Body of pancreas (tissue), 4 donors: Measurements from ENCODE around the gene SELE. TPM values are rescaled to one million over a fixed set of nuclear protein-coding genes. Genes with fewer than 3 reads are reported as not detected.
"Not testable (repeated sequence)": the region's sequence is repeated elsewhere in the genome, so short reads cannot be mapped to it uniquely, and the experiment has no call there.

ENCODE experiments used
- ATAC-seq: fragments of 150-250 bp; one replicate; pipeline ENCODE4 v1.9.1; 2016
- DNase-seq, 4 donors: peaks; one replicate each; pipeline ENCODE4 v3.0.0-alpha.2; 2019
- H3K27ac ChIP-seq, 4 donors: fragments of 200-600 bp; sonication (generic); 1 replicate in 3 of 4; 2 replicates in 1 of 4; pipeline versions ENCODE4 v1.5.1 to v1.6.1; 2016 to 2019; ENCODE audit warnings: mild to moderate bottlenecking in 1 of 4, mixed read lengths in 1 of 4, moderate library complexity in 1 of 4
- H3K27me3 ChIP-seq, 2 donors: fragments of 200-600 bp; sonication (generic); one replicate each; pipeline ENCODE4 v1.6.0; 2016; ENCODE audit warnings: mild to moderate bottlenecking in 1 of 2
- H3K36me3 ChIP-seq, 2 donors: fragments of 200-600 bp; sonication (generic); replicated peaks in 1 of 2; 2 replicates each; pipeline ENCODE4 v1.5.1; 2016; ENCODE audit warnings: low read depth in 2 of 2; ENCODE audit not compliant: insufficient read depth in 1 of 2
- H3K4me1 ChIP-seq: fragments of 200-600 bp; sonication (generic); one replicate; pipeline ENCODE4 v1.6.0; 2016
- H3K4me3 ChIP-seq, 2 donors: fragments of 200-600 bp; sonication (generic); 1 replicate in 1 of 2; 2 replicates in 1 of 2; pipeline ENCODE4 v1.5.1; 2016 to 2019
- H3K9me3 ChIP-seq, 3 donors: fragments of 200-600 bp; sonication (generic); 1 replicate in 2 of 3; 2 replicates in 1 of 3; pipeline ENCODE4 v1.5.1; 2016
- CTCF ChIP-seq, 7 experiments: fragments of 450-650 bp in 4 of 7; fragments of 200-600 bp in 3 of 7; sonication (generic) in 3 of 7; IDR thresholded peaks; one replicate each; pipeline ENCODE4 v1.5.1; 2016 to 2019; ENCODE audit warnings: antibody characterized with exemption in 7 of 7
- POLR2A ChIP-seq, 3 donors: fragments of 450-650 bp; IDR thresholded peaks; one replicate each; pipeline ENCODE4 v1.6.1; 2016; ENCODE audit warnings: antibody characterized with exemption in 3 of 3, mild to moderate bottlenecking in 2 of 3
- WGBS, 2 donors: methylation state at CpG; one replicate each; pipeline ENCODE4 v1.1.5; 2017; 5-methylcytosine and 5-hydroxymethylcytosine counted together
- intact Hi-C: fragments of 100-400 bp; cut with DNase I; formaldehyde crosslinking; loops from one replicate; pipeline ENCODE4 v1.15.1; 2023
- total RNA-seq, 2 donors: library from RNA; depleted of rRNA; stranded (reverse); fragments of >200 nt; gene quantifications; one replicate each; pipeline ENCODE4 v1.1.0, GENCODE V29; 2016

SELE gene
- total RNA-seq, 2 donors from 2014 or later = 1.3 TPM; not detected in 1

DNA sequence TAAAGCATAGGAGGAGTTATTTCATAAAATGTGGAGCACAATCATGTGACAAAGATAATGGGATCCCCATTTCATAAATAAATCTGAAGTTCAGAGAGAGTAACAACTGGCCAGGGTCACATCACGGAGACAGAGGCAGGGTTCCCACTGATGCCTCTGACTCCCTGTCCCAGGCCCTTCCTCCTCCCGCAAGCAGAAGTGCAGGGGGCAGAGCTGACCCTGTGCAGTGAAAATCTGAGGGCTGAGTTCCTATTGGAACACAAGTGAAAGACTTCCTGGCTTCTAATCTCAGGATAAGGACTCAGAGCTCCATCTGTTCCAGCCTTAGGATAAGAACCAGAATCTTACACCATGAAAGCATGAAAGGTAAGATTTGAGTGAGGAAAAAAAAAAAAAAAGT, 44.5 kb downstream of the SELE start:
- intact Hi-C loops = no loop called here
- no peak overlapping the region for H3K4me3 ChIP-seq
- H3K9me3 ChIP-seq = no peaks in the 10 kb centered on the region
- H3K4me1 ChIP-seq = no peaks in the 10 kb centered on the region
- 73 to 79% methylated on average over 2 of the region's 2 CpGs for whole genome bisulfite sequencing, 2 donors
- no peak for ATAC-seq
- no peaks in the 10 kb centered on the region for H3K36me3 ChIP-seq
- no peak overlapping the region for H3K27ac ChIP-seq
- no peaks in the 10 kb centered on the region for H3K27me3 ChIP-seq
- no peak for DNase-seq
- TF ChIP-seq CTCF (IDR thresholded peaks at IDR 0.05) (no peak), POLR2A (IDR thresholded peaks at IDR 0.05) (no peak)

DNA sequence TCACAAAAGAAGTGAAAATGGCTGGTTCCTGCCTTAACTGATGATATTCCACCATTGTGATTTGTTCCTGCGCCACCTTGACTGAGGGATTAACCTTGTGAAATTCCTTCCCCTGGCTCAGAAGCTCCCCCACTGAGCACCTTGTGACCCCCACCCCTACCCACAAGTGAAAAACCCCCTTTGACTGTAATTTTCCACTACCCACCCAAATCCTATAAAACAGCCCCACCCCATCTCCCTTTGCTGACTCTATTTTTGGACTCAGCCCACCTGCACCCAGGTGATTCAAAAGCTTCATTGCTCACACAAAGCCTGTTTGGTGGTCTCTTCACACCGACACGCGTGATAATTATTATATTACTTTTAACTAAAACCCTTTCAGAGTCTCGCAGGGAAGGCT, 45.5 kb downstream of the SELE start:
- H3K36me3 ChIP-seq, DNase-seq, H3K27ac ChIP-seq, H3K27me3 ChIP-seq, H3K4me3 ChIP-seq, H3K9me3 ChIP-seq, ATAC-seq, H3K4me1 ChIP-seq, intact Hi-C loops: not testable (repeated sequence)
- 90 to 97% methylated on average over 5 of the region's 5 CpGs for WGBS, 2 donors

DNA sequence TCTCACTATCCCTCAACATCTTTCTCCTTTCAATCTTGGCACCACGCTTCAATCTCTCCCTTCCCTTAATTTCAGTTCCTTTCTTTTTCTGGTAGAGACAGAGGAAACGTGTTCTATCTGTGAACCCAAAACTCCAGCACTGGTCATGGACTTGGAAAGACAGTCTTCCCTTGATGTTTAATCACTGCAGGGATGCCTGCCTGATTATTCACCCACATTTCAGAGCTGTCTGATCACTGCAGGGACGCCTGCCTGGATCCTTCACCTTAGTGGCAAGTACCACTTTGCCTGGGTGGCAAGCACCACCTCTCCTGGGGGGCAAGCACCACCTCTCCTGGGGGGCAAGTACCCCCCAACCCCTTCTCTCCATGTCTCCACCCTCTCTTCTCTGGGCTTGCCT, 50.2 kb downstream of the SELE start:
- no peaks in the 10 kb centered on the region for H3K36me3 ChIP-seq
- no peaks in the 10 kb centered on the region for H3K9me3 ChIP-seq
- no peaks in the 10 kb centered on the region for H3K27me3 ChIP-seq
- no peak for TF ChIP-seq POLR2A (IDR thresholded peaks at IDR 0.05)
- TF ChIP-seq CTCF (IDR thresholded peaks at IDR 0.05) = no peak
- intact Hi-C loops = no loop called here
- DNase-seq = no peak
- H3K27ac ChIP-seq = no peak overlapping the region
- no peaks in the 10 kb centered on the region for H3K4me1 ChIP-seq
- no peak for ATAC-seq
- no peak overlapping the region for H3K4me3 ChIP-seq
- WGBS, 2 donors = 39 to 57% methylated on average over 3 of the region's 3 CpGs

DNA sequence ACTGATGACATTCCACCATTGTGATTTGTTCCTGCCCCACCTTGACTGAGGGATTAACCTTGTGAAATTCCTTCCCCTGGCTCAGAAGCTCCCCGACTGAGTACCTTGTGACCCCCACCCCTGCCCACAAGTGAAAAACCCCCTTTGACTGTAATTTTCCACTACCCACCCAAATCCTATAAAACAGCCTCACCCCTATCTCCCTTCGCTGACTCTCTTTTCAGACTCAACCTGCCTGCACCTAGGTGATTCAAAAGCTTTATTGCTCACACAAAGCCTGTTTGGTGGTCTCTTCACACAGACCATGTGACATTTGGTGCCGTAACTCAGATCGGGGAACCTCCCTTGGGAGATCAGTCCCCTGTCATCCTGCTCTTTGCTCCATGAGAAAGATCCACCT, 50.7 kb downstream of the SELE start:
- H3K4me3 ChIP-seq, H3K27ac ChIP-seq, DNase-seq, H3K4me1 ChIP-seq, H3K27me3 ChIP-seq, ATAC-seq, H3K9me3 ChIP-seq, intact Hi-C loops, H3K36me3 ChIP-seq: not testable (repeated sequence)
- 68 to 69% methylated on average over 4 of the region's 4 CpGs for WGBS, 2 donors

DNA sequence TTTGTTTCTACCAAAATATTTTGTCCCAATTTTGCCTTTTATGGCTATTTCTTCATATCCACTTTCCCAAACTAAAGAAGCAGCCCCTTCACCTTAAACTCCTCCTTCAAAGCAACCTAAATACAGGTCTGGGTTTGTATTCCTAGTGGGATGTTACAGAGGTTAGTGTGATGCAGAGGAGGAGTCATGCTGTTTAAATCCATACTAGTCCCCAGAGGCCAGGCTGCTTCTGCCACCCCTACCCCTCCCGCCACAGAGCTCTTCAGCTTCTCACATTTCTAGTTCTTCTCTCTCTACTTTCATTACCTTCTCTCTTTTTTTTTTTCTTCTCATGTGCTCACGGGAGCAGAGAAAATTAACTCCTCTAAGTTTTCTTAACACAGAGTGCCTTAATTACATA, 51.8 kb downstream of the SELE start:
- Histone ChIP-seq H3K27me3 (no peaks in the 10 kb centered on the region), H3K9me3 (no peaks in the 10 kb centered on the region), H3K4me3 (no peak overlapping the region), H3K27ac (no peak overlapping the region), H3K36me3 (no peaks in the 10 kb centered on the region), H3K4me1 (no peaks in the 10 kb centered on the region)
- intact Hi-C loops = no loop called here
- WGBS, 2 donors = 24 to 44% methylated on average over 2 of the region's 2 CpGs
- DNase-seq = no peak
- ATAC-seq = no peak
- TF ChIP-seq CTCF (IDR thresholded peaks at IDR 0.05) (no peak), POLR2A (IDR thresholded peaks at IDR 0.05) (no peak)

- no peak for ATAC-seq
- no peak for TF ChIP-seq CTCF (IDR thresholded peaks at IDR 0.05)
- TF ChIP-seq POLR2A (IDR thresholded peaks at IDR 0.05) = no peak
- H3K27me3 ChIP-seq = no peaks in the 10 kb centered on the region
- no peaks in the 10 kb centered on the region for H3K9me3 ChIP-seq
- WGBS, 2 donors = 31 to 36% methylated on average over 2 of the region's 2 CpGs
- DNase-seq = no peak
- intact Hi-C loops = no loop called here
- no peak overlapping the region for H3K4me3 ChIP-seq
- H3K36me3 ChIP-seq = no peaks in the 10 kb centered on the region
- H3K27ac ChIP-seq = no peak overlapping the region
- no peaks in the 10 kb centered on the region for H3K4me1 ChIP-seq
Measured at GRCh38 chr1:169681140-169681539, 52.7 kb downstream of the SELE start.
